Activated T-helper 2 cell treated with anti-CD3 and anti-CD28 coated beads, Interferon-gamma antibody, Interleukin-2, Interleukin-4, amounts not matched to agents 10 μg/mL and 5 μg/mL and 100 μg/mL, durations not matched to agents 14 hours and 24 hours and 36 hours (primary cell): ENCODE data around the gene KDM4C. TPM values are rescaled to one million over a fixed set of nuclear protein-coding genes. Genes with fewer than 3 reads are reported as not detected.
A peak's percentile ranks its signal among the peaks of the same experiment; 100 is the strongest.

Experiments used
- DNase-seq: peaks from one replicate; pipeline ENCODE4 v3.0.0; 2021; ENCODE audit warnings: low spot score
- H3K27ac Mint-ChIP-seq: one replicate; pipeline ENCODE4 v1.8.0; 2021; ENCODE audit warnings: mixed read lengths
- H3K27me3 Mint-ChIP-seq: one replicate; pipeline ENCODE4 v1.8.0; 2021; ENCODE audit warnings: low read depth, mixed read lengths
- H3K36me3 Mint-ChIP-seq: one replicate; pipeline ENCODE4 v1.8.0; 2021; ENCODE audit warnings: low read depth, mixed read lengths
- H3K4me1 Mint-ChIP-seq: one replicate; pipeline ENCODE4 v1.8.0; 2021; ENCODE audit warnings: low read depth, mixed read lengths
- H3K4me3 Mint-ChIP-seq: one replicate; pipeline ENCODE4 v1.8.0; 2021; ENCODE audit warnings: low read depth, mild to moderate bottlenecking, moderate library complexity, mixed read lengths
- H3K9me3 Mint-ChIP-seq: one replicate; pipeline ENCODE4 v1.8.0; 2021; ENCODE audit warnings: mixed read lengths
- intact Hi-C: fragments of 100-400 bp; cut with micrococcal nuclease; formaldehyde crosslinking; loops from one replicate; pipeline ENCODE4 v1.15.1; 2023
- total RNA-seq: library from RNA; stranded (reverse); gene quantifications from 2 replicates; pipeline ENCODE4 v1.2.3, GENCODE V29; 2022

Gene KDM4C
- total RNA-seq, 1 donor from 2014 or later, result 38.4 TPM

- peaks cover 27% of the 10 kb centered on the region for H3K4me1 Mint-ChIP-seq
- no peak overlapping the region for H3K4me3 Mint-ChIP-seq
- H3K36me3 Mint-ChIP-seq, result peaks cover 49% of the 10 kb centered on the region
- no peak for DNase-seq
- H3K27ac Mint-ChIP-seq, result no peak overlapping the region
- intact Hi-C loops, result loop anchor here (5.0 to 10.0 kb wide), 6 partner anchors 135 to 1542 kb away; partner anchors contain the start of genes KDM4C and UHRF2
- H3K9me3 Mint-ChIP-seq, result peaks cover 3% of the 10 kb centered on the region
- no peaks in the 10 kb centered on the region for H3K27me3 Mint-ChIP-seq
Observed at GRCh38 chr9:6889868-6890267, 132.1 kb downstream of the KDM4C start.

- Mint-ChIP-seq H3K9me3 (peaks cover 3% of the 10 kb centered on the region), H3K36me3 (peaks cover 61% of the 10 kb centered on the region), H3K4me1 (peaks cover 46% of the 10 kb centered on the region), H3K27me3 (no peaks in the 10 kb centered on the region), H3K27ac (peak overlapping the region; percentile 83), H3K4me3 (peak overlapping the region; percentile 56)
- intact Hi-C loops, result loop anchor here (1.0 to 10.0 kb wide), 8 partner anchors 67 to 1539 kb away; partner anchors contain the start of genes KDM4C and UHRF2
- DNase-seq, result no peak
Observed at GRCh38 chr9:6893350-6894131, 135.8 kb downstream of the KDM4C start.

GRCh38 chr9:6894135-6894534 is 136.4 kb downstream of the KDM4C start:
- Mint-ChIP-seq H3K36me3 (peaks cover 63% of the 10 kb centered on the region), H3K9me3 (peaks cover 3% of the 10 kb centered on the region), H3K27ac (peak overlapping the region; percentile 74), H3K4me1 (peaks cover 51% of the 10 kb centered on the region), H3K4me3 (peak overlapping the region; percentile 19), H3K27me3 (no peaks in the 10 kb centered on the region)
- intact Hi-C loops, result loop anchor here (1.0 to 10.0 kb wide), 8 partner anchors 67 to 1538 kb away; partner anchors contain the start of genes KDM4C and UHRF2
- no peak for DNase-seq

GRCh38 chr9:6895754-6896153 is 138.0 kb downstream of the KDM4C start:
- H3K27ac Mint-ChIP-seq, result no peak overlapping the region
- no peaks in the 10 kb centered on the region for H3K27me3 Mint-ChIP-seq
- peaks cover 3% of the 10 kb centered on the region for H3K9me3 Mint-ChIP-seq
- no peak overlapping the region for H3K4me3 Mint-ChIP-seq
- DNase-seq, result no peak
- intact Hi-C loops, result loop anchor here (1.0 to 10.0 kb wide), 6 partner anchors 69 to 1219 kb away; partner anchors contain the start of genes KDM4C and UHRF2
- peaks cover 53% of the 10 kb centered on the region for H3K4me1 Mint-ChIP-seq
- peaks cover 59% of the 10 kb centered on the region for H3K36me3 Mint-ChIP-seq

- Mint-ChIP-seq H3K9me3 (peaks cover 3% of the 10 kb centered on the region), H3K4me1 (peaks cover 57% of the 10 kb centered on the region), H3K27ac (no peak overlapping the region), H3K36me3 (peaks cover 55% of the 10 kb centered on the region), H3K4me3 (no peak overlapping the region), H3K27me3 (no peaks in the 10 kb centered on the region)
- DNase-seq, result no peak
- intact Hi-C loops, result loop anchor here (1.0 to 10.0 kb wide), 5 partner anchors 142 to 1218 kb away; partner anchors contain the start of genes KDM4C and UHRF2
Observed at GRCh38 chr9:6896562-6896961, 138.8 kb downstream of the KDM4C start.

- no peaks in the 10 kb centered on the region for H3K27me3 Mint-ChIP-seq
- H3K4me3 Mint-ChIP-seq, result no peak overlapping the region
- H3K27ac Mint-ChIP-seq, result no peak overlapping the region
- peaks cover 3% of the 10 kb centered on the region for H3K9me3 Mint-ChIP-seq
- peaks cover 62% of the 10 kb centered on the region for H3K4me1 Mint-ChIP-seq
- peaks cover 58% of the 10 kb centered on the region for H3K36me3 Mint-ChIP-seq
- intact Hi-C loops, result loop anchor here (10.0 kb wide), 4 partner anchors 143 to 1217 kb away; partner anchors contain the start of genes KDM4C and UHRF2
- no peak for DNase-seq
Observed at GRCh38 chr9:6897207-6897822, 139.5 kb downstream of the KDM4C start.

GRCh38 chr9:6897898-6898302 is 140.1 kb downstream of the KDM4C start:
- DNase-seq, result no peak
- Mint-ChIP-seq H3K9me3 (peaks cover 3% of the 10 kb centered on the region), H3K27ac (no peak overlapping the region), H3K36me3 (peaks cover 62% of the 10 kb centered on the region), H3K27me3 (no peaks in the 10 kb centered on the region), H3K4me1 (peaks cover 66% of the 10 kb centered on the region), H3K4me3 (no peak overlapping the region)
- intact Hi-C loops, result loop anchor here (10.0 kb wide), 4 partner anchors 143 to 1217 kb away; partner anchors contain the start of genes KDM4C and UHRF2

- peaks cover 51% of the 10 kb centered on the region for H3K36me3 Mint-ChIP-seq
- peaks cover 55% of the 10 kb centered on the region for H3K4me1 Mint-ChIP-seq
- no peak overlapping the region for H3K4me3 Mint-ChIP-seq
- no peaks in the 10 kb centered on the region for H3K27me3 Mint-ChIP-seq
- intact Hi-C loops, result loop anchor here (10.0 kb wide), 4 partner anchors 144 to 1216 kb away; partner anchors contain the start of genes KDM4C and UHRF2
- H3K9me3 Mint-ChIP-seq, result no peaks in the 10 kb centered on the region
- H3K27ac Mint-ChIP-seq, result no peak overlapping the region
- no peak for DNase-seq
Observed at GRCh38 chr9:6899274-6899673, 141.5 kb downstream of the KDM4C start.

GRCh38 chr9:6900440-6900883 is 142.7 kb downstream of the KDM4C start:
- Mint-ChIP-seq H3K4me1 (peaks cover 45% of the 10 kb centered on the region), H3K4me3 (no peak overlapping the region), H3K27ac (no peak overlapping the region), H3K27me3 (no peaks in the 10 kb centered on the region), H3K36me3 (peaks cover 42% of the 10 kb centered on the region), H3K9me3 (no peaks in the 10 kb centered on the region)
- no peak for DNase-seq
- intact Hi-C loops, result no loop called here

GRCh38 chr9:6901180-6901579 is 143.4 kb downstream of the KDM4C start:
- Mint-ChIP-seq H3K27me3 (no peaks in the 10 kb centered on the region), H3K9me3 (no peaks in the 10 kb centered on the region), H3K27ac (peak overlapping the region; percentile 29), H3K4me1 (peaks cover 43% of the 10 kb centered on the region), H3K4me3 (no peak overlapping the region), H3K36me3 (peaks cover 39% of the 10 kb centered on the region)
- no peak for DNase-seq
- intact Hi-C loops, result no loop called here

GRCh38 chr9:6902423-6902822 is 144.7 kb downstream of the KDM4C start:
- Mint-ChIP-seq H3K4me1 (peaks cover 33% of the 10 kb centered on the region), H3K4me3 (no peak overlapping the region), H3K36me3 (peaks cover 29% of the 10 kb centered on the region), H3K27ac (no peak overlapping the region), H3K9me3 (no peaks in the 10 kb centered on the region), H3K27me3 (no peaks in the 10 kb centered on the region)
- no peak for DNase-seq
- intact Hi-C loops, result no loop called here

GRCh38 chr9:6904371-6904770 is 146.6 kb downstream of the KDM4C start:
- H3K27ac Mint-ChIP-seq, result no peak overlapping the region
- H3K4me1 Mint-ChIP-seq, result peaks cover 25% of the 10 kb centered on the region
- intact Hi-C loops, result no loop called here
- no peaks in the 10 kb centered on the region for H3K27me3 Mint-ChIP-seq
- DNase-seq, result no peak
- no peaks in the 10 kb centered on the region for H3K9me3 Mint-ChIP-seq
- peaks cover 16% of the 10 kb centered on the region for H3K36me3 Mint-ChIP-seq
- H3K4me3 Mint-ChIP-seq, result no peak overlapping the region
